ENCODE results near the gene B4GALT5. TPM values are rescaled to one million over a fixed set of nuclear protein-coding genes. Genes with fewer than 3 reads are reported as not detected.

Gene B4GALT5
- total RNA-seq, 1 experiment from 2014 or later = 92.5 TPM

- Histone ChIP-seq H2AFZ (ENCODE audit: low read depth, low read length, poor library complexity, severe bottlenecking) (no peak overlapping the region), H3K9me2 (ENCODE audit: insufficient read depth) (no peaks in the 10 kb centered on the region), H3K4me1 (ENCODE audit: control insufficient read depth in 1 of 2, insufficient read depth in 2 of 2, low read length in 2 of 2) (peaks cover 31% of the 10 kb centered on the region in 2 experiments), H3K27me3 (ENCODE audit: insufficient read depth, low read length) (no peaks in the 10 kb centered on the region), H3K4me3 (replicated peaks in 1 of 2; ENCODE audit: low read depth in 1 of 2, low read length in 2 of 2) (peak overlapping the region; percentile 79 to 83), H3K9ac (ENCODE audit: low read length) (peak overlapping the region; percentile 88), H3K79me2 (ENCODE audit: insufficient read depth, low read length) (peaks cover 64% of the 10 kb centered on the region), H4K20me1 (ENCODE audit: insufficient read depth) (no peaks in the 10 kb centered on the region; the same call in 1 of the 2 replicates), H3K27ac (ENCODE audit: low read depth, low read length) (no peak overlapping the region), H3K36me3 (ENCODE audit: control insufficient read depth in 1 of 2, insufficient read depth in 2 of 2, low read length in 2 of 2) (no peaks in the 10 kb centered on the region), H3K9me3 (ENCODE audit: control insufficient read depth in 1 of 2, insufficient read depth in 1 of 2, low read depth in 1 of 2, low read length in 2 of 2) (no peaks in the 10 kb centered on the region), H3K4me2 (ENCODE audit: low read length) (peak overlapping the region; percentile 97)
- ChIA-PET POLR2A (no interaction called here), RAD21 (ENCODE audit: low non-redundant PET in 1 of 2, low total read pairs in 2 of 2, uncharacterized antibody in 2 of 2, unreplicated experiment in 2 of 2) (interaction anchor here in 1 of 2 experiments (0.8 kb wide), 1 partner anchor 44 kb away, joined by 5 read pairs; no protein-coding TSS in a partner anchor), CTCF (no interaction called here)
- TF ChIP-seq SRF (IDR thresholded peaks at IDR 0.05; ENCODE audit: low read depth) (no peak), ZFX (IDR thresholded peaks at IDR 0.05) (no peak), EGR1 (IDR thresholded peaks at IDR 0.05; ENCODE audit: low read depth) (no peak), YY1 (IDR thresholded peaks at IDR 0.05; ENCODE audit: extremely low read depth, insufficient replicate concordance, low read depth, low read length) (no peak), POLR2A (IDR thresholded peaks at IDR 0.05; ENCODE audit: borderline replicate concordance, extremely low read depth, insufficient read depth, insufficient read length) (no peak), EZH2phosphoT487 (IDR thresholded peaks at IDR 0.05; ENCODE audit: borderline replicate concordance) (no peak)
- intact Hi-C loops (cut with micrococcal nuclease) = loop anchor here (5.0 kb wide), 3 partner anchors 35 to 100 kb away; no protein-coding TSS in a partner anchor
- DNase-seq (ENCODE audit: low read depth, low spot score) = no peak
- BruUV-seq (replicated peaks) = no TSS peak
- ATAC-seq = no peak
Measured at GRCh38 chr20:49712118-49712517, 1.6 kb downstream of the B4GALT5 start.

GRCh38 chr20:49711667-49711987 is 2.1 kb downstream of the B4GALT5 start:
- CTCF ChIA-PET = interaction anchor here (1.1 kb wide), 1 partner anchor 11 kb away, joined by 4 read pairs; no protein-coding TSS in a partner anchor
- no peak for DNase-seq (ENCODE audit: low read depth, low spot score)
- peaks cover 69% of the 10 kb centered on the region for H3K79me2 ChIP-seq (ENCODE audit: insufficient read depth, low read length)
- H3K9me3 ChIP-seq (ENCODE audit: control insufficient read depth in 1 of 2, insufficient read depth in 1 of 2, low read depth in 1 of 2, low read length in 2 of 2) = no peaks in the 10 kb centered on the region
- peak overlapping the region; percentile 97 for H3K4me2 ChIP-seq (ENCODE audit: low read length)
- peaks cover 30 to 31% of the 10 kb centered on the region in 2 experiments for H3K4me1 ChIP-seq (ENCODE audit: control insufficient read depth in 1 of 2, insufficient read depth in 2 of 2, low read length in 2 of 2)
- ATAC-seq = no peak
- TF ChIP-seq JUND (IDR thresholded peaks at IDR 0.05) = no peak
- TF ChIP-seq RAD21 (IDR thresholded peaks at IDR 0.05; ENCODE audit: low read depth) = no peak
- H2AFZ ChIP-seq (ENCODE audit: low read depth, low read length, poor library complexity, severe bottlenecking) = no peak overlapping the region
- H3K27ac ChIP-seq (ENCODE audit: low read depth, low read length) = no peak overlapping the region
- peak overlapping the region; percentile 79 to 83; a peak in 2 of 4 replicates for H3K4me3 ChIP-seq (replicated peaks in 1 of 2; ENCODE audit: low read depth in 1 of 2, low read length in 2 of 2)
- POLR2A ChIA-PET = no interaction called here
- H4K20me1 ChIP-seq (ENCODE audit: insufficient read depth) = peaks cover 2% of the 10 kb centered on the region; the same call in 1 of the 2 replicates
- no peaks in the 10 kb centered on the region for H3K9me2 ChIP-seq (ENCODE audit: insufficient read depth)
- H3K9ac ChIP-seq (ENCODE audit: low read length) = no peak overlapping the region
- TSS peak; percentile 40 for BruUV-seq (replicated peaks)
- RAD21 ChIA-PET (ENCODE audit: low non-redundant PET in 1 of 2, low total read pairs in 2 of 2, uncharacterized antibody in 2 of 2, unreplicated experiment in 2 of 2) = no interaction called here
- H3K27me3 ChIP-seq (ENCODE audit: insufficient read depth, low read length) = no peaks in the 10 kb centered on the region
- no peaks in the 10 kb centered on the region for H3K36me3 ChIP-seq (ENCODE audit: control insufficient read depth in 1 of 2, insufficient read depth in 2 of 2, low read length in 2 of 2)
- intact Hi-C loops (cut with micrococcal nuclease) = loop anchor here (5.0 kb wide), 3 partner anchors 34 to 99 kb away; no protein-coding TSS in a partner anchor
